Epithelial cell of proximal tubule (primary cell): ENCODE results near the gene FGFR1OP2. TPM values are rescaled to one million over a fixed set of nuclear protein-coding genes. Genes with fewer than 3 reads are reported as not detected.
"Not testable (repeated sequence)": the region's sequence is repeated elsewhere in the genome, so short reads cannot be mapped to it uniquely, and the experiment has no call there.

ENCODE experiments used
- DNase-seq: peaks from one replicate; pipeline ENCODE4 v3.0.0-alpha.2; 2011; ENCODE audit warnings: low read depth
- H3K4me3 ChIP-seq: 2 replicates; pipeline ENCODE4 v1.5.1; 2011; ENCODE audit warnings: low read depth, mild to moderate bottlenecking, low read length
- total RNA-seq: library from RNA; depleted of rRNA; stranded (reverse); fragments of >200 nt; gene quantifications from 2 replicates; pipeline ENCODE4 v1.2.3, GENCODE V29; 2015
- TF ChIP-seq, protein P1 (sequence below): conservative IDR thresholded peaks from 2 replicates; pipeline ENCODE4 v1.5.1; 2012; ENCODE audit warnings: low read depth, mild to moderate bottlenecking, low read length

Gene FGFR1OP2
- 27.3 and 31.2 TPM in 2 replicates for total RNA-seq

DNA sequence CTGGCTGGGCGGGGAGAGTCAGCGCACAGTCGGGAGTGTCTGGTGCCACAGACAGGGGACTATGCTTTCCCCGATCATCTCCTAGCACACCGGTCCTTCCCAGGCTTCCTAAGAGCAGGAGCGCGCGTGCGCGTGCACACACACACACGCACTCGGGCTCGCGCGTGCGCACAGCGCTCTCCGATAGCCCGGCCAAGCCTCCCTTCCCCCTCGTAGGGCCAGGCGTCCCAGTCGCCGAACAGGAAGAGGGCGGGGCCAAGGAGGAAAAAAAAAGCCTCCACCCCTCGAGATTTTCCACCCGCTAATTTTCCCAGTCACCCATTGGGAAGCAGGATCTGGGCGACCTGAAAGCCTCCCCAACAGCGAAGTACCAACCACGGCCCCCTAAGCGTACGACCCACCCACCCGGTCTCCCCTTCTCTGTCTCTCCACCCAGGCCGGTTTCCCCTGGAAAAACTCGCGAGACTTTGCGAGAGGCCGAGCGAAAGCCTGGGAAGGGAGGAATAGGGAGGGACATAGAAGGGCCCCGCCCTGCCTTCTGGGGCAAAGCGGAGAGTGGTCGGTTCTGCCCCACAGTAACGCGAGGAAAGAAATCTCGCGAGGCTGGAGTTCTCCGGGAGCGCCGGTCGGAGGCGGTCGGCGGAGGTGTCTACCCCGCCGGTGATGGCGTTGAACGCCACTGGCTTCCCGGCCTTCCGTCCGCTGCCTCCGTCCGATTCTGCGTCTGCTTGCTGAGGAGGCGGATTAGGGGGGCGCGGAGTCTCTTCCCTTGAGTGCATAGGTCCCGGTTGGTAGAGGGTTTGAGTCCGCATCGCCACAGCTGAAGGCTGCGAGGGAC, at the start of gene FGFR1OP2, which contains the start of gene INTS13:
Gene FGFR1OP2, plus strand, starts transcription at position 608 of the 838 bp plus-strand sequence. CDS start 15,689 bp downstream, outside the sequence.
Gene INTS13, minus strand, starts transcription at position 119 of the 838 bp plus-strand sequence. CDS start 1,178 bp downstream, outside the sequence.
- H3K4me3 ChIP-seq, result peak within 1 kb of the TSS; percentile 83
- TF ChIP-seq, protein P1, sequence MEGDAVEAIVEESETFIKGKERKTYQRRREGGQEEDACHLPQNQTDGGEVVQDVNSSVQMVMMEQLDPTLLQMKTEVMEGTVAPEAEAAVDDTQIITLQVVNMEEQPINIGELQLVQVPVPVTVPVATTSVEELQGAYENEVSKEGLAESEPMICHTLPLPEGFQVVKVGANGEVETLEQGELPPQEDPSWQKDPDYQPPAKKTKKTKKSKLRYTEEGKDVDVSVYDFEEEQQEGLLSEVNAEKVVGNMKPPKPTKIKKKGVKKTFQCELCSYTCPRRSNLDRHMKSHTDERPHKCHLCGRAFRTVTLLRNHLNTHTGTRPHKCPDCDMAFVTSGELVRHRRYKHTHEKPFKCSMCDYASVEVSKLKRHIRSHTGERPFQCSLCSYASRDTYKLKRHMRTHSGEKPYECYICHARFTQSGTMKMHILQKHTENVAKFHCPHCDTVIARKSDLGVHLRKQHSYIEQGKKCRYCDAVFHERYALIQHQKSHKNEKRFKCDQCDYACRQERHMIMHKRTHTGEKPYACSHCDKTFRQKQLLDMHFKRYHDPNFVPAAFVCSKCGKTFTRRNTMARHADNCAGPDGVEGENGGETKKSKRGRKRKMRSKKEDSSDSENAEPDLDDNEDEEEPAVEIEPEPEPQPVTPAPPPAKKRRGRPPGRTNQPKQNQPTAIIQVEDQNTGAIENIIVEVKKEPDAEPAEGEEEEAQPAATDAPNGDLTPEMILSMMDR, result no peak
- DNase-seq, result peak; percentile 88

DNA sequence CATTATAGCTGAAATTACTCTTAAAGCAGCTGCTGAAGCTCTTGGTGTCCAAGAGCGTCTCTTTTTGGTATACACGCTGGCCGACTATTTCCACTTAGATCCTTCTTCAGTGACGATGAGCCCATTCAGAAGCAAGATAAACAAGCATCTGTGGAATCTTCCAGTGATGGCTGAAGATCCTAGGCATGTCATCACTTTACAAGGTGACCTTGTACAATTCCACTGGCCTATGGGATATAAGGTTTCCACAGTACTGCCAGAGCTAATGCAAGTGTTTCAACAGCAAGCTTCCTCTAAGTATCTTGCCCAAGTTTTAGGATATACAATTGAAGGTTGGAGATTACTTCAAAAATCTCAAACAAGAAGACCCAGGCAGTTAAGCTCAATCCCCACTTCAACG, 47.5 kb upstream of the FGFR1OP2 start:
- DNase-seq, result no peak
- TF ChIP-seq, protein P1, result no peak
- no peak overlapping the region for H3K4me3 ChIP-seq

DNA sequence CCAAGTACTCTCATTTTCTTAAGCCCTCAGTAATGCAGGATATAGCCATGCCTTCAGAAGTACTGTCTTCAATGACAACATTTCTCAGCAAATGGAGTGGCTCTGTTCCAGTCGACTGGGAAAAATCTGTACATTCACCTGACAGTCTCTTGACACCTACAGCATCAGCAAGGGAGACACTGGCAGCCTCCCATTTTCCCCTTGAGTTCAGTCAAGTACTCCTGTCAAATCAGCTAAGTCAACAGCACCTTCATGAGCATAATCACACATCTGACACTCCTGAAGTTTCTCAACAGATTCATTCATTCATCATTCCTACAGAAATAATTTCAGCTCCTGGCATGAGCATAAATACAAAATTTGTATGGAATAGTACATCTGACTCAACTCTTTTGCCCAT, 46.6 kb upstream of the FGFR1OP2 start:
- DNase-seq, result no peak
- TF ChIP-seq, protein P1, result no peak
- H3K4me3 ChIP-seq, result no peak overlapping the region

DNA sequence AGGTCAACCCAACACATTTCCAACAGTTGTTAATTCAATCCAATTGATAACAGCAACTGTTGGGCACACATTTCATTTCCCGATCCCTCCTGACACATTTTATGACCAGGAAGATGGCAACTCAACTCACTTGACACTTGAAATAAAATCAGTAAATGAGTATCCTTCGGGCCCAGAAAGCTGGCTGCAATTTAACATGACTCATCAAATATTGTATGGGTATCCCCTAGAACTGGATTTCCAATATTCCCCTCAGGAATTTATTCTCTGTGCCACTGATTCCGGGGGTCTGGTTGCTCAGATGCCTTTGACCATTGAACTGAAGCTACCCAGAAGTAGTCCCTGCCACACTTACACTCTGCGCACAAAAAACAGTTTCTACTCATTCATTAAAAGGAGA, 42.6 kb upstream of the FGFR1OP2 start:
- no peak overlapping the region for H3K4me3 ChIP-seq
- TF ChIP-seq, protein P1, result no peak
- no peak for DNase-seq

DNA sequence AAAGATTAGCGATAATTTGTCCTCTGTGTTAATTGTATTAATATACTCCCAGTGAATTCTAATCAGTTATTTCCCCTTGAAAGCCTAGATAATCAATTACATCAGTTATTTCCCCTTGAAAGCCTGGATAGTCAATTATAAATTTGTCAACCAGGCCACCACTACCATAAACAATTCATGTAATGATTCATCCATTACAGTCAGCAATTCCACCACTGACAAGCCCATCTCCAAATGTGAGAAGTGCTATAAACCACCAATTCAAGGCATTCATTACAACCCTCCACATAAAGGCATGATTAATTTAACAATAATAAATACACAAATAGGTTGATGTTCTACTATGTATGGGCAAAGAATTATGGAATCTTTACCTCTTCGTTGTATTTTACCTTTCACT, 41.4 kb upstream of the FGFR1OP2 start:
- TF ChIP-seq, protein P1, result no peak
- H3K4me3 ChIP-seq, result no peak overlapping the region
- no peak for DNase-seq

DNA sequence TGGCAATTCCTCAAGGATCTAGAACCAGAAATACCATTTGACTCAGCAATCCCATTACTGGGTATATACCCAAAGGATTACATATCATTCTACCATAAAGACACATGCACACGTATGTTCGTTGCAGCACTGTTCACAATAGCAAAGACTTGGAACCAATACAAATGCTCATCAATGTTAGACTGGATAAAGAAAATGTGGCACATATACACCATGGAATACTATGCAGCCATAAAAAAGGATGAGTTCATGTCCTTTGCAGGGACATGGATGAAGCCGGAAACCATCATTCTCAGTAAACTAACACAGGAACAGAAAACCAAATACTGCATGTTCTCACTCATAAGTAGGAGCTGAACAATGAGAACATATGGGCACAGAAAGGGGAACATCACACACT, 34.9 kb upstream of the FGFR1OP2 start:
- H3K4me3 ChIP-seq, DNase-seq: not testable (repeated sequence)

DNA sequence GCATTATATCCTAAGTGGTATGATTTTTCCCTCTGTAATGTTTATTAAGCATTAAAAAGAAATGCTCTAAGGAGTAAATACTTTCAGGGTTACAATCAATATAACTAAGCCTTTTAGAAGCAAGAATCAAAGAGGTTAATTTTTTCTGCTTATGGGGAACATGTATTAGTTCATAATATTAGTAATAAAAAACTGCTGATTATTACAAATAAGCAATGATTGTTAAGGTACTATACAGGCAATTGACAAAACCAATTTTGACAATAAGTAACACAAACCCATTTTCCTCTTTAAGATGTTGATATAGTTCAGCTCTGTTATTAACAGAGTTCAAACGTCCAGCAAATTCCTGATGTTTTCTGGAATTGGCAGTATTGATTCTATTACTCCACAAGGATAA, 32.2 kb upstream of the FGFR1OP2 start:
- TF ChIP-seq, protein P1, result no peak

More for the DNA sequence above, 32.2 kb upstream of the FGFR1OP2 start:
- DNase-seq, result no peak
- no peak overlapping the region for H3K4me3 ChIP-seq
